ENCODE results near the gene GPR141.

The GPR141 gene

DNA sequence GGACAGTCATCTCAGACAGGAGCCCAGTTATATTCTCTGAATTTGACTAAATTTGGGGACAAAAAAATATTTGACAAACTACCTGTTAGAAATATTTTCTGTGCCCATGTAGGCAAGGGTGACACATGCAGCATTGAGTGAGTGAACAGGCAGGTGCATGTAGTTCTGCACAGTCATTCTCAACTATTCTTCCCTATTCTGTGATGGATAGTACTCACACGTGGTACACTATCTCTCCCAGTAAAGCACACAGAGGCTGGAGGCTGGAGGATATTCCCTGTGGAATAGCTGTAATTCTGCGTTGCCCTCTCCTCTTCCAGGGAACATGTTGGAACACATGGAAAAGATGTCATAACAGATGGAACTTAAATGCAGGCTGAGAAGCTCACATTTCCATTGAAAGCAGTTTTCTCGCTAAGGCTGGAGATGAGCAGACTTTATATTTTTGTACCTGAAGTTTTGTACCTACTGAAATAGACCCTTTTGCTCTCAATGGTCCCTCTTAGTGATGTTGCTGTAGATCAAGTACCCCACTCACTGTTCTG is 75.0 kb downstream of the GPR141 start (continued):
- TF ChIP-seq GLIS3 (CRISPR knock-in tag; IDR thresholded peaks at IDR 0.05) = no peak

DNA sequence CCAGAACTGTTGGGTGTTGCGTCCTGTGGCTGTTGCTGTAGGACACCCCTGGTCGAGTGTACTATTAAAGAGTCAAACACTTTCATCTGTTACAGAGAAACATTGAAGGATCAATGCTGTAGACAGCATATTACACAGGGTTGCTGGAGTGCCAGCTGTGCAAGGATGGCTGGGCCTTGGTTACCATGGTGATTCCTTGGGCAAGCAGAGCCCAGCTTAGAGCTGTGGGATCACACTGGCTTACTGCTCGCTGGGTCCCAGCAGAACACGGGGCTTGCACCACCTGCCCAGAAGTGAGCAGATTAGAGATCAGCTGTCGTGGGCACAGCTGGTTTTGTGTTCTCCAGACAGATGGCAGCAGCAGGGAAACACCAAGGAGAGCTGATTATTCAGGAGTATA is 76.0 kb downstream of the GPR141 start:
- no peak for ATAC-seq
- TF ChIP-seq ZFP3 (CRISPR knock-in tag; IDR thresholded peaks at IDR 0.05) (no peak), TCF4 (CRISPR knock-in tag; IDR thresholded peaks at IDR 0.05; ENCODE audit: borderline replicate concordance) (no peak)

DNA sequence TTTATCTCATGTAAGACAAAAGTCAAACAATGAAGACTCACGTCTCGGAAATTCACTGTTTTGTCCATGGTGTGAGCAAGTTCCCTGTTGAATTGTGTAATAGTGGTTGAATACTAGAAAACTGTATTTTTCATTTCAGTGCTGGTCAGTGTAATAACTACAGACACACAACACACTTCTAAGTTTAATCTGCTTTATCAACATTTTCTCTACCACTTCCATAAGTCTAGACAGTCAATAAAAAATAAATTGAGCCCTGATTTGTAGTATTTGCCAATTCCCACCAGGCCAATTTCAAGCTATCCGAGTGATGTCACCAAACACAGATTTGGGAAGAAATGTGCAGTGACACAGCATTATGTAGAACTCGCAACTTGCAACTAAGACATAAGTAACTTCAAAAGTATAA is 81.9 kb downstream of the GPR141 start:
- no peak for TF ChIP-seq ZFP3 (CRISPR knock-in tag; IDR thresholded peaks at IDR 0.05)
- TF ChIP-seq ZFP30 (CRISPR knock-in tag; IDR thresholded peaks at IDR 0.05) = no peak
- TF ChIP-seq ZNF8 (CRISPR knock-in tag; IDR thresholded peaks at IDR 0.05) = no peak
- TF ChIP-seq TOX (CRISPR knock-in tag; IDR thresholded peaks at IDR 0.05; ENCODE audit: borderline replicate concordance) = no peak
- no peak for TF ChIP-seq ZC3H10 (CRISPR knock-in tag; IDR thresholded peaks at IDR 0.05)
- TF ChIP-seq, protein P1, sequence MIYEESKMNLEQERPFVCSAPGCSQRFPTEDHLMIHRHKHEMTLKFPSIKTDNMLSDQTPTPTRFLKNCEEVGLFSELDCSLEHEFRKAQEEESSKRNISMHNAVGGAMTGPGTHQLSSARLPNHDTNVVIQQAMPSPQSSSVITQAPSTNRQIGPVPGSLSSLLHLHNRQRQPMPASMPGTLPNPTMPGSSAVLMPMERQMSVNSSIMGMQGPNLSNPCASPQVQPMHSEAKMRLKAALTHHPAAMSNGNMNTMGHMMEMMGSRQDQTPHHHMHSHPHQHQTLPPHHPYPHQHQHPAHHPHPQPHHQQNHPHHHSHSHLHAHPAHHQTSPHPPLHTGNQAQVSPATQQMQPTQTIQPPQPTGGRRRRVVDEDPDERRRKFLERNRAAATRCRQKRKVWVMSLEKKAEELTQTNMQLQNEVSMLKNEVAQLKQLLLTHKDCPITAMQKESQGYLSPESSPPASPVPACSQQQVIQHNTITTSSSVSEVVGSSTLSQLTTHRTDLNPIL (CRISPR knock-in tag; IDR thresholded peaks at IDR 0.05; ENCODE audit: low read depth) = no peak
- TF ChIP-seq, protein P2, sequence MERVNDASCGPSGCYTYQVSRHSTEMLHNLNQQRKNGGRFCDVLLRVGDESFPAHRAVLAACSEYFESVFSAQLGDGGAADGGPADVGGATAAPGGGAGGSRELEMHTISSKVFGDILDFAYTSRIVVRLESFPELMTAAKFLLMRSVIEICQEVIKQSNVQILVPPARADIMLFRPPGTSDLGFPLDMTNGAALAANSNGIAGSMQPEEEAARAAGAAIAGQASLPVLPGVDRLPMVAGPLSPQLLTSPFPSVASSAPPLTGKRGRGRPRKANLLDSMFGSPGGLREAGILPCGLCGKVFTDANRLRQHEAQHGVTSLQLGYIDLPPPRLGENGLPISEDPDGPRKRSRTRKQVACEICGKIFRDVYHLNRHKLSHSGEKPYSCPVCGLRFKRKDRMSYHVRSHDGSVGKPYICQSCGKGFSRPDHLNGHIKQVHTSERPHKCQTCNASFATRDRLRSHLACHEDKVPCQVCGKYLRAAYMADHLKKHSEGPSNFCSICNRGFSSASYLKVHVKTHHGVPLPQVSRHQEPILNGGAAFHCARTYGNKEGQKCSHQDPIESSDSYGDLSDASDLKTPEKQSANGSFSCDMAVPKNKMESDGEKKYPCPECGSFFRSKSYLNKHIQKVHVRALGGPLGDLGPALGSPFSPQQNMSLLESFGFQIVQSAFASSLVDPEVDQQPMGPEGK (CRISPR knock-in tag; IDR thresholded peaks at IDR 0.05; ENCODE audit: borderline replicate concordance) = no peak
- no peak for TF ChIP-seq BACH2 (CRISPR knock-in tag; IDR thresholded peaks at IDR 0.05; ENCODE audit: borderline replicate concordance)
- no peak for TF ChIP-seq ESRRG (CRISPR knock-in tag; IDR thresholded peaks at IDR 0.05)
- TF ChIP-seq, protein P3, sequence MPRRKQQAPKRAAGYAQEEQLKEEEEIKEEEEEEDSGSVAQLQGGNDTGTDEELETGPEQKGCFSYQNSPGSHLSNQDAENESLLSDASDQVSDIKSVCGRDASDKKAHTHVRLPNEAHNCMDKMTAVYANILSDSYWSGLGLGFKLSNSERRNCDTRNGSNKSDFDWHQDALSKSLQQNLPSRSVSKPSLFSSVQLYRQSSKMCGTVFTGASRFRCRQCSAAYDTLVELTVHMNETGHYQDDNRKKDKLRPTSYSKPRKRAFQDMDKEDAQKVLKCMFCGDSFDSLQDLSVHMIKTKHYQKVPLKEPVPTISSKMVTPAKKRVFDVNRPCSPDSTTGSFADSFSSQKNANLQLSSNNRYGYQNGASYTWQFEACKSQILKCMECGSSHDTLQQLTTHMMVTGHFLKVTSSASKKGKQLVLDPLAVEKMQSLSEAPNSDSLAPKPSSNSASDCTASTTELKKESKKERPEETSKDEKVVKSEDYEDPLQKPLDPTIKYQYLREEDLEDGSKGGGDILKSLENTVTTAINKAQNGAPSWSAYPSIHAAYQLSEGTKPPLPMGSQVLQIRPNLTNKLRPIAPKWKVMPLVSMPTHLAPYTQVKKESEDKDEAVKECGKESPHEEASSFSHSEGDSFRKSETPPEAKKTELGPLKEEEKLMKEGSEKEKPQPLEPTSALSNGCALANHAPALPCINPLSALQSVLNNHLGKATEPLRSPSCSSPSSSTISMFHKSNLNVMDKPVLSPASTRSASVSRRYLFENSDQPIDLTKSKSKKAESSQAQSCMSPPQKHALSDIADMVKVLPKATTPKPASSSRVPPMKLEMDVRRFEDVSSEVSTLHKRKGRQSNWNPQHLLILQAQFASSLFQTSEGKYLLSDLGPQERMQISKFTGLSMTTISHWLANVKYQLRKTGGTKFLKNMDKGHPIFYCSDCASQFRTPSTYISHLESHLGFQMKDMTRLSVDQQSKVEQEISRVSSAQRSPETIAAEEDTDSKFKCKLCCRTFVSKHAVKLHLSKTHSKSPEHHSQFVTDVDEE (CRISPR knock-in tag; IDR thresholded peaks at IDR 0.05) = no peak
- no peak for TF ChIP-seq RARB (CRISPR knock-in tag; IDR thresholded peaks at IDR 0.05)
- TF ChIP-seq, protein P4, sequence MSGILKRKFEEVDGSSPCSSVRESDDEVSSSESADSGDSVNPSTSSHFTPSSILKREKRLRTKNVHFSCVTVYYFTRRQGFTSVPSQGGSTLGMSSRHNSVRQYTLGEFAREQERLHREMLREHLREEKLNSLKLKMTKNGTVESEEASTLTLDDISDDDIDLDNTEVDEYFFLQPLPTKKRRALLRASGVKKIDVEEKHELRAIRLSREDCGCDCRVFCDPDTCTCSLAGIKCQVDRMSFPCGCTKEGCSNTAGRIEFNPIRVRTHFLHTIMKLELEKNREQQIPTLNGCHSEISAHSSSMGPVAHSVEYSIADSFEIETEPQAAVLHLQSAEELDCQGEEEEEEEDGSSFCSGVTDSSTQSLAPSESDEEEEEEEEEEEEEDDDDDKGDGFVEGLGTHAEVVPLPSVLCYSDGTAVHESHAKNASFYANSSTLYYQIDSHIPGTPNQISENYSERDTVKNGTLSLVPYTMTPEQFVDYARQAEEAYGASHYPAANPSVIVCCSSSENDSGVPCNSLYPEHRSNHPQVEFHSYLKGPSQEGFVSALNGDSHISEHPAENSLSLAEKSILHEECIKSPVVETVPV (CRISPR knock-in tag; IDR thresholded peaks at IDR 0.05) = no peak
- no peak for TF ChIP-seq ISL1 (CRISPR knock-in tag; IDR thresholded peaks at IDR 0.05)
- no peak for TF ChIP-seq ZNF565 (CRISPR knock-in tag; conservative IDR thresholded peaks at IDR 0.05; ENCODE audit: low read depth)
- TF ChIP-seq SNAI2 (CRISPR knock-in tag; IDR thresholded peaks at IDR 0.05) = no peak
- TF ChIP-seq GLIS3 (CRISPR knock-in tag; IDR thresholded peaks at IDR 0.05) = no peak
- no peak for TF ChIP-seq TCF4 (CRISPR knock-in tag; IDR thresholded peaks at IDR 0.05; ENCODE audit: borderline replicate concordance)
- no peak for ATAC-seq

DNA sequence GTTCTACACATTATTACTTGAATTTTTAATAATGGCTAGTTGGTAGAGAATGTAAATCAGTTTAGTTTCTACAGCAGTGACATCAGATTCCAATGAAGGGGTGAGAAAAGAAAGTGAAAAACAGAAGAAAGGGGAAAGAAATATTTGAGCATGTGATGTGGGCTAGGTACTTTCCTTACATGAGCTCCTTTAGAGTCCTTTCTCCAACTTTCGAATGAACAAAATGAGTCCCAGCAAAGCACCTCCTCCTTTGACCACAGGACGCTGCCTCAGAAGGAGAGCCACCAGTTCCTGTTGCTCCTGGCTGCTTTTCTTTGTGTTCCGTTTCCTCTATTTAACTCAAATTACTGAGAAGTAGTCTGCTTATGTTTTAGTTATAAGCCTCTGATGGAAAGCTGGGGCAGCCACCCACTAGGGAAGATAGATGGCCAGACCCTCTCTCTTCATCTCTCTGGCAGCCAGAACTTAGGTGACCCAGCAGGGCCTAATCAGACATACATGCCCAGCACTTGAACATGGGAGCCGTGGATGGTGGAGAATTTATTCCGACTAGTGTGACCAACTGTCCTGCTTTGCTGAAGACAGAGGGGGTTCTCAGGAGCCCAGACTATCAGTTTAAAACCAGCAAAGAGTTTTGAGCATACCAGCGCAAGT is 82.4 kb downstream of the GPR141 start:
- no peak for ATAC-seq
- TF ChIP-seq SNAI2 (CRISPR knock-in tag; IDR thresholded peaks at IDR 0.05) (no peak), ZNF70 (CRISPR knock-in tag; IDR thresholded peaks at IDR 0.05) (no peak), ZC3H10 (CRISPR knock-in tag; IDR thresholded peaks at IDR 0.05) (no peak), PPARA (CRISPR knock-in tag; IDR thresholded peaks at IDR 0.05; ENCODE audit: borderline replicate concordance) (no peak), BACH2 (CRISPR knock-in tag; IDR thresholded peaks at IDR 0.05; ENCODE audit: borderline replicate concordance) (no peak), OSR1 (CRISPR knock-in tag; IDR thresholded peaks at IDR 0.05) (no peak), ARNTL (CRISPR knock-in tag; IDR thresholded peaks at IDR 0.05; ENCODE audit: borderline replicate concordance, low read depth) (no peak), ISL1 (CRISPR knock-in tag; IDR thresholded peaks at IDR 0.05) (no peak), CSDC2 (CRISPR knock-in tag; IDR thresholded peaks at IDR 0.05) (no peak), ESRRG (CRISPR knock-in tag; IDR thresholded peaks at IDR 0.05) (no peak), ZFP3 (CRISPR knock-in tag; IDR thresholded peaks at IDR 0.05) (no peak), RARB (CRISPR knock-in tag; IDR thresholded peaks at IDR 0.05) (no peak), GLIS3 (CRISPR knock-in tag; IDR thresholded peaks at IDR 0.05) (no peak), TOX (CRISPR knock-in tag; IDR thresholded peaks at IDR 0.05; ENCODE audit: borderline replicate concordance) (no peak), ZFP30 (CRISPR knock-in tag; IDR thresholded peaks at IDR 0.05) (no peak)
- TF ChIP-seq, protein P1 (CRISPR knock-in tag; IDR thresholded peaks at IDR 0.05; ENCODE audit: low read depth) = no peak
- TF ChIP-seq, protein P2 (CRISPR knock-in tag; IDR thresholded peaks at IDR 0.05; ENCODE audit: borderline replicate concordance) = no peak
